IMR-90 (cell line): ENCODE results near the gene ADCY5. TPM values are rescaled to one million over a fixed set of nuclear protein-coding genes. Genes with fewer than 3 reads are reported as not detected.
A peak's percentile ranks its signal among the peaks of the same experiment; 100 is the strongest.

Experiments used
- ATAC-seq: fragments of 200-7000 bp; cut with Tn5 transposase; 2 replicates; pipeline ENCODE4 v1.9.1; 2020; ENCODE audit warnings: low read depth, mild to moderate bottlenecking, moderate library complexity
- BruUV-seq: library from RNA; stranded (reverse); fragments of 400-500 nt; replicated peaks from 2 replicates; lab custom pipeline; 2021; lab: Mats Ljungman, UMichigan
- CTCF ChIA-PET: fragments of 300-600 bp; formaldehyde crosslinking; extraction: SDS; loops from one replicate; lab custom pipeline; 2021; ENCODE audit warnings: antibody characterized with exemption; lab: Yijun Ruan, JAX
- POLR2A ChIA-PET: fragments of 300-600 bp; sonication (Branson Sonifier 250); formaldehyde crosslinking; loops from one replicate; lab custom pipeline; 2022; ENCODE audit warnings: antibody characterized with exemption; ENCODE audit not compliant: unreplicated experiment; lab: Charles Lee
- DNase-seq: peaks from one replicate; pipeline ENCODE4 v3.0.0; 2013
- H2AFZ ChIP-seq: replicated peaks from 2 replicates; pipeline ENCODE3; 2013; ENCODE audit warnings: low read length, mild to moderate bottlenecking; ENCODE audit not compliant: poor library complexity
- H2AK5ac ChIP-seq: 2 replicates; pipeline ENCODE4 v1.6.1; 2013; ENCODE audit warnings: low read depth, low read length, inconsistent platforms
- H2AK9ac ChIP-seq: replicated peaks from 2 replicates; pipeline ENCODE3; 2013; ENCODE audit warnings: mild to moderate bottlenecking, low read depth, low read length, moderate library complexity; ENCODE audit not compliant: poor library complexity
- H2BK120ac ChIP-seq: 2 replicates; pipeline ENCODE4 v1.6.1; 2013; ENCODE audit warnings: low read depth, low read length, inconsistent platforms
- H2BK15ac ChIP-seq: 3 replicates; pipeline ENCODE4 v1.6.1; 2013; ENCODE audit warnings: low read depth, low read length, inconsistent platforms
- H2BK20ac ChIP-seq: 2 replicates; pipeline ENCODE4 v1.6.1; 2013; ENCODE audit warnings: low read depth, mild to moderate bottlenecking, inconsistent platforms, low read length, moderate library complexity
- H2BK5ac ChIP-seq: 2 replicates; pipeline ENCODE4 v1.6.1; 2013; ENCODE audit warnings: mild to moderate bottlenecking, low read depth, low read length, inconsistent platforms; ENCODE audit not compliant: poor library complexity, severe bottlenecking
- H3K14ac ChIP-seq: replicated peaks from 2 replicates; pipeline ENCODE4 v1.6.1; 2013; ENCODE audit warnings: low read depth, low read length, inconsistent platforms
- H3K18ac ChIP-seq: 2 replicates; pipeline ENCODE4 v1.6.1; 2013; ENCODE audit warnings: low read depth, low read length, control low read depth
- H3K23ac ChIP-seq: 2 replicates; pipeline ENCODE4 v1.6.1; 2013; ENCODE audit warnings: low read depth, low read length, inconsistent platforms
- H3K27ac ChIP-seq: 2 replicates; pipeline ENCODE4 v1.5.1; 2013; ENCODE audit warnings: mild to moderate bottlenecking, control low read depth, low read length; ENCODE audit not compliant: insufficient read depth
- H3K27me3 ChIP-seq: 2 replicates; pipeline ENCODE4 v1.6.1; 2013; ENCODE audit warnings: low read length; ENCODE audit not compliant: control insufficient read depth, insufficient read depth
- H3K36me3 ChIP-seq: 2 replicates; pipeline ENCODE4 v1.6.1; 2013; ENCODE audit warnings: low read length, mixed read lengths; ENCODE audit not compliant: control insufficient read depth, insufficient read depth
- H3K4ac ChIP-seq: 2 replicates; pipeline ENCODE4 v1.6.1; 2013; ENCODE audit warnings: low read depth, low read length, inconsistent platforms
- H3K4me1 ChIP-seq: 2 replicates; pipeline ENCODE4 v1.6.1; 2013; ENCODE audit warnings: low read length, mixed read lengths; ENCODE audit not compliant: control insufficient read depth, insufficient read depth
- H3K4me2 ChIP-seq: 2 replicates; pipeline ENCODE4 v1.6.1; 2013; ENCODE audit warnings: low read depth, mild to moderate bottlenecking, control low read depth, low read length, moderate library complexity
- H3K4me3 ChIP-seq: 2 replicates; pipeline ENCODE4 v1.5.1; 2013; ENCODE audit warnings: low read depth, mild to moderate bottlenecking, control low read depth, low read length, moderate library complexity; ENCODE audit not compliant: insufficient read depth
- H3K56ac ChIP-seq: 2 replicates; pipeline ENCODE4 v1.6.1; 2013; ENCODE audit warnings: low read length, inconsistent platforms; ENCODE audit not compliant: insufficient read depth; ENCODE audit errors: extremely low read depth
- H3K79me1 ChIP-seq, 2 experiments: 2 replicates each; pipeline ENCODE4 v1.6.1; 2013; ENCODE audit warnings: low read length in 2 of 2, inconsistent platforms in 1 of 2, low read depth in 1 of 2
- H3K9ac ChIP-seq: 2 replicates; pipeline ENCODE4 v1.6.1; 2013; ENCODE audit warnings: low read depth, low read length, control low read depth
- H3K9me1 ChIP-seq: 2 replicates; pipeline ENCODE4 v1.6.1; 2013; ENCODE audit warnings: low read length, inconsistent platforms; ENCODE audit not compliant: insufficient read depth
- H3K9me3 ChIP-seq: 2 replicates; pipeline ENCODE4 v1.6.1; 2013; ENCODE audit warnings: low read length; ENCODE audit not compliant: control insufficient read depth, insufficient read depth
- H4K20me1 ChIP-seq: 2 replicates; pipeline ENCODE4 v1.6.1; 2013; ENCODE audit warnings: low read length, inconsistent platforms; ENCODE audit not compliant: insufficient read depth
- H4K5ac ChIP-seq: 2 replicates; pipeline ENCODE4 v1.6.1; 2013; ENCODE audit warnings: mild to moderate bottlenecking, low read depth, low read length, control low read depth
- H4K8ac ChIP-seq, 2 experiments: 2 replicates each; pipeline ENCODE4 v1.6.1; 2013; ENCODE audit warnings: low read depth in 2 of 2, low read length in 2 of 2, control low read depth in 1 of 2, inconsistent platforms in 1 of 2
- H4K91ac ChIP-seq: 2 replicates; pipeline ENCODE4 v1.6.1; 2013; ENCODE audit warnings: low read depth, low read length, inconsistent platforms; ENCODE audit not compliant: insufficient read depth
- BHLHE40 ChIP-seq: fragments of 150-350 bp; IDR thresholded peaks from 2 replicates; pipeline ENCODE4 v1.6.1; 2016; ENCODE audit warnings: mild to moderate bottlenecking, low read depth, low read length
- CHD1 ChIP-seq: IDR thresholded peaks from 2 replicates; pipeline ENCODE4 v1.6.1; 2012; ENCODE audit warnings: low read depth, low read length, improper control_type of control experiment
- MAFK ChIP-seq: IDR thresholded peaks from 2 replicates; pipeline ENCODE4 v1.6.1; 2012; ENCODE audit warnings: low read depth, low read length, improper control_type of control experiment
- NFE2L2 ChIP-seq: fragments of 150-350 bp; IDR thresholded peaks from 2 replicates; pipeline ENCODE4 v1.6.1; 2016; ENCODE audit warnings: low read depth, mild to moderate bottlenecking, low read length
- RFX5 ChIP-seq: IDR thresholded peaks from 2 replicates; pipeline ENCODE4 v1.8.0; 2012; ENCODE audit warnings: low read depth, mild to moderate bottlenecking, low read length, moderate library complexity
- WGBS, 2 experiments: methylation state at CpG; one replicate each; pipeline versions ENCODE4 v1.1.5 to v1.1.7; 2013; ENCODE audit warnings: missing lambda C conversion rate in 2 of 2; ENCODE audit not compliant: insufficient read length in 1 of 2; ENCODE audit errors: extremely low coverage in 2 of 2; 5-methylcytosine and 5-hydroxymethylcytosine counted together
- dilution Hi-C: fragments of 300-500 bp; cut with HindIII; formaldehyde crosslinking; loops from one replicate; pipeline ENCODE4 v1.14.3; 2018; ENCODE audit warnings: low sequenced_read_pairs; ENCODE audit not compliant: unreplicated experiment
- in situ Hi-C: fragments of 300-500 bp; cut with MboI; formaldehyde crosslinking; loops from 3 replicates; pipeline ENCODE4 v1.14.3; 2019; ENCODE audit warnings: low sequenced_read_pairs, inconsistent platforms, mixed read lengths
- intact Hi-C: fragments of 100-400 bp; cut with micrococcal nuclease; formaldehyde crosslinking; loops from 2 replicates; pipeline ENCODE4 v1.10.0; 2022
- polyA plus RNA-seq, 3 experiments: library from polyadenylated mRNA; depleted of rRNA; stranded (reverse); fragments of >200 nt; gene quantifications; 2 replicates each; pipeline ENCODE4 v1.2.3, GENCODE V29; 2012; ENCODE audit warnings: low replicate concordance in 1 of 3
- total RNA-seq: library from RNA; depleted of rRNA; stranded (reverse); fragments of >200 nt; gene quantifications from 2 replicates; pipeline ENCODE4 v1.2.3, GENCODE V29; 2012

Gene ADCY5
- total and polyA plus RNA-seq, 2 of the 4 experiments (the other 2 are of a cell fraction), result 0.14 to 0.18 TPM

GRCh38 chr3:123312331-123313265, 136.3 kb downstream of the ADCY5 start:
- H3K79me1 ChIP-seq, result no peaks in the 10 kb centered on the region
- no peak; the same call in 1 of the 2 replicates for ATAC-seq
- intact Hi-C loops, result no loop called here

More at GRCh38 chr3:123312331-123313265, 136.3 kb downstream of the ADCY5 start:
- WGBS, 2 experiments, result 77% methylated on average over 9 of the region's 16 CpGs; no CpG with 5 or more reads in 1 of the 2 experiments
- no peak overlapping the region for H2AK5ac ChIP-seq
- no peaks in the 10 kb centered on the region; the same call in 1 of the 2 replicates for H3K4me1 ChIP-seq
- ChIA-PET POLR2A (no interaction called here), CTCF (no interaction called here)
- H3K18ac ChIP-seq, result no peak overlapping the region
- H4K91ac ChIP-seq, result no peak overlapping the region
- DNase-seq, result peak; percentile 4
- no peak overlapping the region for H3K4me3 ChIP-seq
- H2BK20ac ChIP-seq, result no peak overlapping the region
- no peak overlapping the region for H2BK120ac ChIP-seq
- H2AFZ ChIP-seq, result no peak overlapping the region
- in situ Hi-C loops, result no loop called here
- H4K8ac ChIP-seq, result no peak overlapping the region
- H4K20me1 ChIP-seq, result no peaks in the 10 kb centered on the region
- no peak overlapping the region for H3K23ac ChIP-seq
- no peak overlapping the region for H4K5ac ChIP-seq
- H3K9me1 ChIP-seq, result no peaks in the 10 kb centered on the region
- H2AK9ac ChIP-seq, result no peak overlapping the region
- no peak overlapping the region for H2BK15ac ChIP-seq
- H3K14ac ChIP-seq, result no peak overlapping the region
- H3K36me3 ChIP-seq, result no peaks in the 10 kb centered on the region
- BruUV-seq, result no TSS peak
- no peaks in the 10 kb centered on the region for H3K9me3 ChIP-seq
- H3K56ac ChIP-seq, result no peak overlapping the region
- H3K4me2 ChIP-seq, result no peak overlapping the region
- no peak for TF ChIP-seq CHD1
- TF ChIP-seq RFX5, result no peak
- no peak for TF ChIP-seq MAFK
- peak; percentile 54; the same call in 1 of the 2 replicates for TF ChIP-seq BHLHE40
- no peak for TF ChIP-seq NFE2L2
- H3K9ac ChIP-seq, result no peak overlapping the region
- dilution Hi-C loops, result no loop called here
- no peak overlapping the region for H3K4ac ChIP-seq
- no peak overlapping the region for H3K27ac ChIP-seq
- H2BK5ac ChIP-seq, result no peak overlapping the region
- H3K27me3 ChIP-seq, result peaks cover 45% of the 10 kb centered on the region
